Hindlimb muscle (tissue), 1 donor: ENCODE measurements around the gene HSPA9. TPM values are rescaled to one million over a fixed set of nuclear protein-coding genes. Genes with fewer than 3 reads are reported as not detected.

Experiments
- DNase-seq: peaks from one replicate; pipeline ENCODE4 v3.0.0-alpha.2; 2013
- polyA plus RNA-seq: library from polyadenylated mRNA; unstranded; fragments of 120-200 nt; gene quantifications from one replicate; pipeline ENCODE4 v1.2.1, GENCODE V29; 2013; ENCODE audit not compliant: insufficient read length

HSPA9 gene
- polyA plus RNA-seq, 1 donor: 138 TPM

GRCh38 chr5:138595180-138595795 is 20.1 kb upstream of the HSPA9 start:
- no peak for DNase-seq

- DNase-seq: no peak
Observed at GRCh38 chr5:138594305-138595058, 19.3 kb upstream of the HSPA9 start.

- DNase-seq: no peak
Observed at GRCh38 chr5:138588013-138588788, 13.0 kb upstream of the HSPA9 start.

- no peak for DNase-seq
Observed at GRCh38 chr5:138585157-138585556, 10.0 kb upstream of the HSPA9 start.

- DNase-seq: no peak
Observed at GRCh38 chr5:138583984-138584637, 8.9 kb upstream of the HSPA9 start.

- DNase-seq: no peak
Observed at GRCh38 chr5:138582959-138583358, 7.8 kb upstream of the HSPA9 start.

- no peak for DNase-seq
Observed at GRCh38 chr5:138580777-138581176, 5.6 kb upstream of the HSPA9 start.

- DNase-seq: no peak
Observed at GRCh38 chr5:138580001-138580400, 4.8 kb upstream of the HSPA9 start.

GRCh38 chr5:138579517-138579863 is 4.3 kb upstream of the HSPA9 start:
- no peak for DNase-seq

- DNase-seq: no peak
Observed at GRCh38 chr5:138577452-138577851, 2.3 kb upstream of the HSPA9 start.

- DNase-seq: no peak
Observed at GRCh38 chr5:138574744-138575193, 432 bp downstream of the HSPA9 start.

- DNase-seq: no peak
Observed at GRCh38 chr5:138573949-138574670, 1.1 kb downstream of the HSPA9 start.

GRCh38 chr5:138573223-138573622 is 2.0 kb downstream of the HSPA9 start:
- DNase-seq: no peak

- DNase-seq: no peak
Observed at GRCh38 chr5:138570871-138571270, 4.3 kb downstream of the HSPA9 start.

GRCh38 chr5:138569782-138570181 is 5.4 kb downstream of the HSPA9 start:
- no peak for DNase-seq

GRCh38 chr5:138568061-138568824 is 7.0 kb downstream of the HSPA9 start:
- DNase-seq: no peak

- no peak for DNase-seq
Observed at GRCh38 chr5:138566792-138567191, 8.4 kb downstream of the HSPA9 start.

GRCh38 chr5:138565100-138565821 is 9.9 kb downstream of the HSPA9 start:
- DNase-seq: no peak

- no peak for DNase-seq
Observed at GRCh38 chr5:138564242-138564641, 11.0 kb downstream of the HSPA9 start.

- DNase-seq: no peak
Observed at GRCh38 chr5:138563340-138564118, 11.7 kb downstream of the HSPA9 start.
